ENCODE results near the gene SETD3. TPM values are rescaled to one million over a fixed set of nuclear protein-coding genes. Genes with fewer than 3 reads are reported as not detected.

The SETD3 gene
- total RNA-seq, 1 donor from 2014 or later = 26.4 TPM

DNA sequence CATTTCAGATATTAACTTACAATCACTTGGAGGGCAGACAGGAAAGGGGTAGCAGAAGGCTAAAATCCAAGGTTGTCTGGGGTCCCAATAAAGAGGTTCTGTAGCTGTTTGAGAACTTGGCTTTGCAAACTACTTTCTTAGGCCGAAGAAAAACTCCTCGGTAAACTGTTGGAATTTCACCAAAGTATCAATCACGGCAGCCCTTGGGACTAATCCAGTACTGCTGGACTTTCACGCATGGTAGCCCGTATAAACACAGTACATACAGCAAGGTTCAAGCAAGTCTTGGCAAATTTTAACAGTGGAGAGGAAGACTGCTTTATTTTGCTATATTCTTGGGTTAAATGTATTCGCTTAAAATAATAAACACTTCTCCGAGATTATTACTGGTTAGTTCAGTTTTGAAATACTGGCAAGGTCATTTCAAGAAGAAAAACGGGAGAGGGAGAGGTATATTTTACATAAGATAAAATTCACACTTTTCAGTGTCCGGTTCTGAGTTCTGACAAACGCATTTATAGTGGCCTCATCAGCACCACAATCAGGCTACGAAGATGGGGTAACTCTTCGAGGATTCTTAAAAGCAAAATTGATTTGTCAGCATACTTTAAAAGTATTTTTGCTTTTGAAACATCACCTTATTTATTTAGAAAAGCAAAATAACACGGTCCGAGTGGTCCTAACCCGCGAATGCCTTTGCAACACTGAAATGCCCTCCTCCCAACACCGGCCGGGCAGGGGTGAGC, 1.3 kb downstream of the SETD3 start:
- Histone ChIP-seq H3K4me1 (peaks cover 6 to 34% of the 10 kb centered on the region in 2 donors), H3K27ac (peak overlapping the region; percentile 85 to 98), H3K27me3 (no peaks in the 10 kb centered on the region), H3K36me3 (no peaks in the 10 kb centered on the region), H3K9me3 (no peaks in the 10 kb centered on the region), H3K4me3 (peak overlapping the region; percentile 75 to 87)
- TF ChIP-seq, protein P1, sequence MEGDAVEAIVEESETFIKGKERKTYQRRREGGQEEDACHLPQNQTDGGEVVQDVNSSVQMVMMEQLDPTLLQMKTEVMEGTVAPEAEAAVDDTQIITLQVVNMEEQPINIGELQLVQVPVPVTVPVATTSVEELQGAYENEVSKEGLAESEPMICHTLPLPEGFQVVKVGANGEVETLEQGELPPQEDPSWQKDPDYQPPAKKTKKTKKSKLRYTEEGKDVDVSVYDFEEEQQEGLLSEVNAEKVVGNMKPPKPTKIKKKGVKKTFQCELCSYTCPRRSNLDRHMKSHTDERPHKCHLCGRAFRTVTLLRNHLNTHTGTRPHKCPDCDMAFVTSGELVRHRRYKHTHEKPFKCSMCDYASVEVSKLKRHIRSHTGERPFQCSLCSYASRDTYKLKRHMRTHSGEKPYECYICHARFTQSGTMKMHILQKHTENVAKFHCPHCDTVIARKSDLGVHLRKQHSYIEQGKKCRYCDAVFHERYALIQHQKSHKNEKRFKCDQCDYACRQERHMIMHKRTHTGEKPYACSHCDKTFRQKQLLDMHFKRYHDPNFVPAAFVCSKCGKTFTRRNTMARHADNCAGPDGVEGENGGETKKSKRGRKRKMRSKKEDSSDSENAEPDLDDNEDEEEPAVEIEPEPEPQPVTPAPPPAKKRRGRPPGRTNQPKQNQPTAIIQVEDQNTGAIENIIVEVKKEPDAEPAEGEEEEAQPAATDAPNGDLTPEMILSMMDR (IDR thresholded peaks at IDR 0.05) = no peak
- intact Hi-C loops (cut with DNase I) = no loop called here
- no peak for DNase-seq (ENCODE audit: low spot score in 2 of 2)

DNA sequence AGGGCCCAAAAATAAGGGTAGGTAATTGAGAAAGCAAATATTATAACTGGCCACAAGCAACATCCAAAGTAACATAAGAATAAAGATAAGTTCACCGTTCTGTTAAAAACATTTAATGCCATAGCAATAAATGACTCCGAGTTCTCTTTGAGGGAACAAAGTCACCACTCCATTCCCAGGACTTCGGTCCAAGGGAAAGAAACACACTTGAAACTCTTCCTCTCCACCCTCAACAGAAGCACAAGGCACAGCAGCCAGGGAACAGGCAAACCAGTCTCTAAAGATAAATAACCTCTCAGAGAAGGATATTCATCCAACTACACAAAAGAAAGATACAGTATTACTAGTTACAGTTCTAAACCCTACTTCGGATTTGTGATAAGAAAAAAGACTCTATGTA, 2.5 kb downstream of the SETD3 start:
- Histone ChIP-seq H3K4me3 (no peak overlapping the region), H3K4me1 (peaks cover 6 to 30% of the 10 kb centered on the region in 2 donors), H3K36me3 (no peaks in the 10 kb centered on the region), H3K9me3 (no peaks in the 10 kb centered on the region), H3K27ac (no peak overlapping the region), H3K27me3 (no peaks in the 10 kb centered on the region)
- DNase-seq (ENCODE audit: low spot score in 2 of 2) = no peak
- TF ChIP-seq, protein P1 (IDR thresholded peaks at IDR 0.05) = no peak
- intact Hi-C loops (cut with DNase I) = no loop called here

DNA sequence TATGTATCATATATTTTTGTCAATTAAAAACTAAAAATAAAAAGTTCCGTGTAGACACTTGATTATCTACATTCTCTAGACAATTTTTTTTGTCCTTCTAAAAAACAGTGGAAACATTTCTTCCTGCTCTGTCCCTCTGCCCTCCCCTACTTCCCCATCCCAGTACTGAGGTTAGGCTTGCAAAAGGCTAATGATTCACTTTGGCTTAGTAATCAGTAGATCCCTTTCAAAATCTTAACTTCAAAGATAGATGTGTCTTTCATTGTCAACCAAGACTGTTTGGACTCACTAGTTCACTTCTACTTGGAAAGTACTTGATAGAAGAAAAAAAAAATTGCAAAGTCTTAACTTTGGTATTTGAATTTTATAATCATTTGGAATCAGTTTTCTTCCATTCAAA, 3.8 kb downstream of the SETD3 start:
- DNase-seq (ENCODE audit: low spot score in 2 of 2) = no peak
- H3K27me3 ChIP-seq = no peaks in the 10 kb centered on the region
- no peak overlapping the region for H3K27ac ChIP-seq
- TF ChIP-seq, protein P1 (IDR thresholded peaks at IDR 0.05) = no peak
- H3K9me3 ChIP-seq = no peaks in the 10 kb centered on the region
- H3K36me3 ChIP-seq = no peaks in the 10 kb centered on the region
- H3K4me3 ChIP-seq = no peak overlapping the region
- intact Hi-C loops (cut with DNase I) = no loop called here
- H3K4me1 ChIP-seq = peaks cover 2 to 19% of the 10 kb centered on the region in 2 donors

DNA sequence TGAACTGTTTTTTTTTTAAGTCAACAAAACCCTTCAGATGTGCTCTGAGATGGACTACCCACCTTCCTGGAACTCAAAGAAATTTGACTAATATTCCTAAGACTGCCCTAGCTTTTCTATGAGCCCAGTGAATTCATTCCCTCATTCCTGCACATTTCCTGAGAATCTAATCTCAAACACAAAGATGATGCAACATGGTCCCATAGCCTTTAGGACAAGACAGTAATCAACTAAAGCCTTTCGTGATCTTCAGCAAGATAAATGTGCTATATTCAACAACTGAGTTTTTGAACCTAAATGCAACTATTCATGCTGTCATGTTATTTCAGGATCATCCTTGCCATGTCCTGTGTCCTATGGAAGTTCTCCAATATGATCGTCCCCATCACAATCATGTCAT, 5.0 kb downstream of the SETD3 start:
- H3K4me3 ChIP-seq = no peak overlapping the region
- intact Hi-C loops (cut with DNase I) = no loop called here
- no peaks in the 10 kb centered on the region for H3K27me3 ChIP-seq
- no peaks in the 10 kb centered on the region for H3K9me3 ChIP-seq
- H3K27ac ChIP-seq = no peak overlapping the region
- TF ChIP-seq, protein P1 (IDR thresholded peaks at IDR 0.05) = no peak
- no peak for DNase-seq (ENCODE audit: low spot score in 2 of 2)
- H3K4me1 ChIP-seq = peaks cover 2 to 19% of the 10 kb centered on the region in 2 donors
- no peaks in the 10 kb centered on the region for H3K36me3 ChIP-seq

DNA sequence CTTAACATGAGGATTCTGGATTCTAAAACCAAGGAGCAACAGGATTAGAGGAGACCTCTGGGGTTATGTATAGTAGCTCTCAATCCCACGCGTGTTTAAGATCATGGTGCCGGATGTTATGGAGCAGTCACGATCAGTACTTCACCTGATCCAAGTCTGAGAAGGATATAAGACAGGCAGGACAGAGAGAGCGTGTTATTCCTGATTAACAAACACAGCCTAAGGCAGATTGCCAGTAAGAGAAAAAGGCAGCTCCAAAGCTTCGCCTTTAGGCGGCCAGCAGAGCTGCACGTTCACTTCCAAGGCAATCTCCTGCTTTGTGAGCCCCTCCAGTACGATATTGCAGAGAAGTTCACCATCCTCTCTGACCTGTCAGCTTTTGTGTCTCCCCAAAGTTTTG, 5.5 kb downstream of the SETD3 start:
- Histone ChIP-seq H3K27ac (no peak overlapping the region), H3K9me3 (no peaks in the 10 kb centered on the region)

More for the DNA sequence above, 5.5 kb downstream of the SETD3 start:
- DNase-seq (ENCODE audit: low spot score in 2 of 2) = no peak
- Histone ChIP-seq H3K4me1 (peaks cover 2 to 19% of the 10 kb centered on the region in 2 donors), H3K36me3 (no peaks in the 10 kb centered on the region), H3K27me3 (no peaks in the 10 kb centered on the region), H3K4me3 (no peak overlapping the region)
- intact Hi-C loops (cut with DNase I) = no loop called here
- TF ChIP-seq, protein P1 (IDR thresholded peaks at IDR 0.05) = no peak

All from ascending aorta (tissue), 2 donors.